Liver (tissue), 9 donors: ENCODE results near the gene ZNF534. TPM values are rescaled to one million over a fixed set of nuclear protein-coding genes. Genes with fewer than 3 reads are reported as not detected.
"Not testable (repeated sequence)": the region's sequence is repeated elsewhere in the genome, so short reads cannot be mapped to it uniquely, and the experiment has no call there.

Experiments
- DNase-seq: peaks from one replicate; pipeline ENCODE4 v3.0.0-alpha.2; 2017; ENCODE audit warnings: low spot score
- H3K27ac ChIP-seq, 2 donors: one replicate each; pipeline ENCODE4 v1.7.0; 2013; ENCODE audit warnings: inconsistent platforms in 2 of 2, low read length in 2 of 2, control low read depth in 1 of 2, low read depth in 1 of 2, mild to moderate bottlenecking in 1 of 2
- H3K27me3 ChIP-seq, 4 donors: one replicate each; pipeline versions ENCODE4 v1.6.1 to v1.7.0; 2013; ENCODE audit warnings: low read length in 3 of 4, inconsistent platforms in 1 of 4, mild to moderate bottlenecking in 1 of 4, moderate library complexity in 1 of 4; ENCODE audit not compliant: control insufficient read depth in 4 of 4, insufficient read depth in 4 of 4
- H3K36me3 ChIP-seq, 4 donors: one replicate each; pipeline versions ENCODE4 v1.6.1 to v1.7.0; 2013; ENCODE audit warnings: low read length in 3 of 4, mild to moderate bottlenecking in 3 of 4, low read depth in 1 of 4, moderate library complexity in 1 of 4; ENCODE audit not compliant: control insufficient read depth in 4 of 4, insufficient read depth in 3 of 4
- H3K4me1 ChIP-seq, 4 donors: one replicate each; pipeline versions ENCODE4 v1.6.1 to v1.7.0; 2013; ENCODE audit warnings: low read length in 3 of 4, mild to moderate bottlenecking in 3 of 4, moderate library complexity in 1 of 4; ENCODE audit not compliant: control insufficient read depth in 4 of 4, insufficient read depth in 4 of 4
- H3K4me3 ChIP-seq, 3 donors: one replicate each; pipeline versions ENCODE4 v1.6.1 to v1.7.0; 2013; ENCODE audit warnings: low read length in 3 of 3, control low read depth in 1 of 3, low read depth in 1 of 3, mild to moderate bottlenecking in 1 of 3
- H3K9ac ChIP-seq, 2 donors: one replicate each; pipeline ENCODE4 v1.7.0; 2013; ENCODE audit warnings: low read length in 2 of 2, mild to moderate bottlenecking in 2 of 2, moderate library complexity in 2 of 2, control low read depth in 1 of 2, low read depth in 1 of 2
- H3K9me3 ChIP-seq, 4 donors: one replicate each; pipeline versions ENCODE4 v1.6.1 to v1.7.0; 2013; ENCODE audit warnings: low read length in 3 of 4; ENCODE audit not compliant: control insufficient read depth in 4 of 4
- ATF3 ChIP-seq: IDR thresholded peaks from 2 replicates; pipeline ENCODE4 v1.6.1; 2016; ENCODE audit warnings: antibody characterized with exemption
- FOXA1 ChIP-seq: IDR thresholded peaks from 2 replicates; pipeline ENCODE4 v1.6.1; 2016; ENCODE audit warnings: antibody characterized with exemption
- HNF4G ChIP-seq: IDR thresholded peaks from 2 replicates; pipeline ENCODE4 v1.6.1; 2016; ENCODE audit warnings: antibody characterized with exemption
- JUND ChIP-seq, 2 donors: IDR thresholded peaks; 2 replicates each; pipeline ENCODE4 v1.6.1; 2016; ENCODE audit warnings: antibody characterized with exemption in 2 of 2
- NR2F2 ChIP-seq: IDR thresholded peaks from 2 replicates; pipeline ENCODE4 v1.6.1; 2016; ENCODE audit warnings: antibody characterized with exemption
- RAD21 ChIP-seq, 2 donors: IDR thresholded peaks; 2 replicates each; pipeline ENCODE4 v1.6.1; 2016; ENCODE audit warnings: antibody characterized with exemption in 2 of 2, mild to moderate bottlenecking in 2 of 2
- RXRA ChIP-seq, 2 donors: IDR thresholded peaks; 2 replicates each; pipeline ENCODE4 v1.6.1; 2017 to 2018; ENCODE audit warnings: antibody characterized with exemption in 2 of 2, mild to moderate bottlenecking in 1 of 2
- YY1 ChIP-seq: IDR thresholded peaks from 2 replicates; pipeline ENCODE4 v1.6.1; 2016; ENCODE audit warnings: antibody characterized with exemption, mild to moderate bottlenecking
- ZBTB33 ChIP-seq: IDR thresholded peaks from 2 replicates; pipeline ENCODE4 v1.6.1; 2016; ENCODE audit warnings: antibody characterized with exemption
- WGBS: extraction: QIAGEN DNeasy Blood & Tissue Kit; methylation state at CpG from one replicate; pipeline ENCODE4 v1.1.7; 2013; 5-methylcytosine and 5-hydroxymethylcytosine counted together
- polyA plus RNA-seq, 2 donors: library from polyadenylated mRNA; stranded (reverse) in 1 of 2; unstranded in 1 of 2; fragments of 200-250 nt in 1 of 2; fragments of >200 nt in 1 of 2; fragmentation: Nextera tagmentation in 1 of 2; extraction: Ambion mirVana in 1 of 2; gene quantifications; one replicate each; pipeline versions ENCODE4 v1.2.1 to v1.2.3, GENCODE V29; 2013 to 2015
- total RNA-seq, 2 donors: library from RNA; depleted of rRNA; stranded (reverse); fragments of >200 nt; gene quantifications; one replicate each; pipeline ENCODE4 v1.2.3, GENCODE V29; 2014
- donor health status: healthy.
- donor health status: healthy.
- donor health status: healthy.
- donor health status: healthy.
- donor health status: healthy.

ZNF534 gene
- total and polyA plus RNA-seq, 4 donors = not detected

- no peak for DNase-seq
- Histone ChIP-seq H3K9ac (no peak overlapping the region), H3K4me3 (peak overlapping the region in 2 of 3 donors; percentile 7 to 23), H3K27ac (no peak overlapping the region), H3K36me3 (no peaks in the 10 kb centered on the region), H3K27me3 (no peaks in the 10 kb centered on the region), H3K9me3 (peaks cover 50 to 92% (median 77%) of the 10 kb centered on the region in 4 donors), H3K4me1 (no peaks in the 10 kb centered on the region)
- TF ChIP-seq YY1 (no peak), HNF4G (no peak), ZBTB33 (no peak), RXRA (IDR thresholded peaks at IDR 0.05) (no peak), FOXA1 (no peak), JUND (IDR thresholded peaks at IDR 0.05) (no peak), RAD21 (IDR thresholded peaks at IDR 0.05) (no peak), ATF3 (no peak), NR2F2 (no peak)
- 94% methylated on average over 7 of the region's 7 CpGs for WGBS
Measured at GRCh38 chr19:52474351-52475127, 45.6 kb downstream of the ZNF534 start.

DNA sequence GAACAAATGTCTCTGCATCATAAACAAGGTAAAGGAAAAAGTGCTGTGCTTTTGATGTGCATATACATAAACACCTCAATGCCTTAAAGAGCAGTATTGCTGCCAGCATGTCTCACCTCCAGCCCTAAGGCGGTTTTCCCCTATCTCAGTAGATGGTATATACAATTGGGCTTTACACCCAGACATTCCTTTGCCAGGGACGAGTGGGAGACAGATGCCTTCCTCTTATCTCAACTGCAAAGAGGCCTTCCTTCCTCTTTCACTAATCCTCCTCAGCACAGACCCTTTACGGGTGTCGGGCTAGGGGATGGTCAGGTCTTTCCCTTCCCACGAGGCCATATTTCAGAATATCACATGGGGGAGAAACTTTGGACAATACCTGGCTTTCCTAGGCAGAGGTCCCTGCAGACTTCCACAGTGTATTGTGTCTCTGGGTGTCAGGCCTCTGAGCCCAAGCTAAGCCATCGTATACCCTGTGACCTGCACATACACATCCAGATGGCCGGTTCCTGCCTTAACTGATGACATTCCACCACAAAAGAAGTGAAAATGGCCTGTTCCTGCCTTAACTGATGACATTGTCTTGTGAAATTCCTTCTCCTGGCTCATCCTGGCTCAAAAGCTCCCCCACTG is 55.3 kb downstream of the ZNF534 start:
- 39% methylated on average over 7 of the region's 7 CpGs for WGBS
- H3K9ac ChIP-seq, DNase-seq, H3K27me3 ChIP-seq, H3K36me3 ChIP-seq, H3K27ac ChIP-seq, H3K4me1 ChIP-seq: not testable (repeated sequence)
- H3K4me3 ChIP-seq = peak overlapping the region in 1 of 3 donors; percentile 6
- H3K9me3 ChIP-seq = peaks cover 7 to 50% (median 46%) of the 10 kb centered on the region in 4 donors

GRCh38 chr19:52485064-52485463 is 56.1 kb downstream of the ZNF534 start:
- not testable (repeated sequence) for H3K9ac ChIP-seq, H3K36me3 ChIP-seq, H3K27ac ChIP-seq, H3K4me1 ChIP-seq, DNase-seq, H3K27me3 ChIP-seq
- Histone ChIP-seq H3K9me3 (peaks cover 7 to 50% (median 44%) of the 10 kb centered on the region in 4 donors), H3K4me3 (peak overlapping the region in 1 of 3 donors; percentile 11)
- WGBS = 41% methylated on average over 7 of the region's 7 CpGs

GRCh38 chr19:52485561-52486240 is 56.8 kb downstream of the ZNF534 start:
- DNase-seq, H3K27ac ChIP-seq, H3K36me3 ChIP-seq, H3K9ac ChIP-seq, H3K4me1 ChIP-seq, H3K27me3 ChIP-seq: not testable (repeated sequence)
- WGBS = 11% methylated on average over 8 of the region's 8 CpGs
- Histone ChIP-seq H3K9me3 (peaks cover 7 to 46% (median 43%) of the 10 kb centered on the region in 4 donors), H3K4me3 (peak overlapping the region in 1 of 3 donors; percentile 11)
